NB4 (cell line): ENCODE results near the gene MYNN.

Experiments
- DNase-seq: peaks from one replicate; pipeline ENCODE4 v3.0.0; 2010; ENCODE audit warnings: low read depth
- H3K4me3 ChIP-seq: one replicate; pipeline ENCODE4 v1.5.1; 2011; ENCODE audit warnings: mild to moderate bottlenecking, low read depth, low read length, moderate library complexity
- CTCF ChIP-seq: IDR thresholded peaks from one replicate; pipeline ENCODE4 v1.5.1; 2012; ENCODE audit warnings: low read depth, low read length
- MAX ChIP-seq: IDR thresholded peaks from 2 replicates; pipeline ENCODE4 v1.6.1; 2011; ENCODE audit warnings: low read depth, low read length
- MYC ChIP-seq: IDR thresholded peaks from 2 replicates; pipeline ENCODE4 v1.6.1; 2011; ENCODE audit warnings: low read depth, low read length
- POLR2A ChIP-seq: IDR thresholded peaks from 2 replicates; pipeline ENCODE4 v1.6.1; 2011; ENCODE audit warnings: mild to moderate bottlenecking; ENCODE audit not compliant: insufficient read length; ENCODE audit errors: extremely low read depth

MYNN gene

GRCh38 chr3:169751875-169752274 lies 21.3 kb upstream of the MYNN start:
- TF ChIP-seq CTCF (no peak), MYC (no peak), MAX (no peak), POLR2A (no peak)
- no peak overlapping the region for H3K4me3 ChIP-seq
- no peak for DNase-seq

- TF ChIP-seq POLR2A (no peak), MYC (no peak), CTCF (no peak), MAX (no peak)
- no peak overlapping the region for H3K4me3 ChIP-seq
- DNase-seq: no peak
These were observed 18.5 kb upstream of the MYNN start for GRCh38 chr3:169754711-169755110.

GRCh38 chr3:169755488-169755887 lies 17.7 kb upstream of the MYNN start:
- H3K4me3 ChIP-seq: no peak overlapping the region
- no peak for TF ChIP-seq POLR2A
- no peak for TF ChIP-seq MAX
- no peak for TF ChIP-seq CTCF
- no peak for DNase-seq

GRCh38 chr3:169758359-169758994 lies 14.7 kb upstream of the MYNN start:
- no peak overlapping the region for H3K4me3 ChIP-seq
- no peak for DNase-seq
- TF ChIP-seq POLR2A (no peak), MAX (no peak), CTCF (no peak), MYC (no peak)

- no peak overlapping the region for H3K4me3 ChIP-seq
- TF ChIP-seq POLR2A: no peak
- no peak for TF ChIP-seq CTCF
- no peak for TF ChIP-seq MAX
- no peak for TF ChIP-seq MYC
- peak; percentile 36 for DNase-seq
These were observed 13.9 kb upstream of the MYNN start for GRCh38 chr3:169759256-169759655.

- H3K4me3 ChIP-seq: no peak overlapping the region
- no peak for TF ChIP-seq POLR2A
- TF ChIP-seq MAX: no peak
- no peak for TF ChIP-seq CTCF
- no peak for TF ChIP-seq MYC
- DNase-seq: peak; percentile 23
These were observed 12.7 kb upstream of the MYNN start for GRCh38 chr3:169760479-169760878.
